ENCODE measurements around the gene C16orf82. TPM values are rescaled to one million over a fixed set of nuclear protein-coding genes. Genes with fewer than 3 reads are reported as not detected.
A peak's percentile ranks its signal among the peaks of the same experiment; 100 is the strongest.

The C16orf82 gene
- polyA plus RNA-seq, 1 donor from 2014 or later = not detected

- no peaks in the 10 kb centered on the region for H3K27me3 ChIP-seq (ENCODE audit: insufficient read depth, low read depth, low read length)
- no peak overlapping the region for H3K4me2 ChIP-seq (ENCODE audit: low read length)
- no peak overlapping the region for H3K27ac ChIP-seq (ENCODE audit: low read length)
- no peaks in the 10 kb centered on the region for H3K9me3 ChIP-seq (ENCODE audit: low read length)
- no peak overlapping the region for H2AFZ ChIP-seq (ENCODE audit: low read depth, low read length)
- H3K9me2 ChIP-seq (ENCODE audit: insufficient read depth, low read length) = no peaks in the 10 kb centered on the region
- peak overlapping the region; percentile 60 for H3K9ac ChIP-seq (ENCODE audit: low read length)
- no peaks in the 10 kb centered on the region for H3F3A ChIP-seq (ENCODE audit: insufficient read depth, low read length, poor library complexity, severe bottlenecking)
- TF ChIP-seq EZH2 (IDR thresholded peaks at IDR 0.05; ENCODE audit: borderline replicate concordance, insufficient read depth, low read length, poor library complexity, severe bottlenecking) = no peak
- TF ChIP-seq SMC3 (conservative IDR thresholded peaks at IDR 0.05; ENCODE audit: poor library complexity) = no peak
- no peak for TF ChIP-seq RAD21 (conservative IDR thresholded peaks at IDR 0.05)
- TF ChIP-seq REST (IDR thresholded peaks at IDR 0.05; ENCODE audit: borderline replicate concordance) = no peak
- TF ChIP-seq EP300 (conservative IDR thresholded peaks at IDR 0.05; ENCODE audit: poor library complexity, severe bottlenecking) = no peak
- no peak for TF ChIP-seq TAF1 (IDR thresholded peaks at IDR 0.05; ENCODE audit: low read depth)
- TF ChIP-seq MXI1 (conservative IDR thresholded peaks at IDR 0.05; ENCODE audit: poor library complexity, severe bottlenecking) = no peak
- TF ChIP-seq CTCF (IDR thresholded peaks at IDR 0.05; ENCODE audit: poor library complexity, severe bottlenecking) = no peak
- TF ChIP-seq POLR2AphosphoS5 (IDR thresholded peaks at IDR 0.05) = no peak
- no peaks in the 10 kb centered on the region for H3K79me2 ChIP-seq (replicated peaks; ENCODE audit: insufficient read depth, low read length)
- H3K4me3 ChIP-seq (ENCODE audit: low read length) = no peak overlapping the region
- H4K20me1 ChIP-seq (ENCODE audit: insufficient read depth) = no peaks in the 10 kb centered on the region
- H3K36me3 ChIP-seq (ENCODE audit: insufficient read depth, low read length) = no peaks in the 10 kb centered on the region
Observed at GRCh38 chr16:27110524-27110896, 43.8 kb downstream of the C16orf82 start.

- Histone ChIP-seq H3K27ac (ENCODE audit: low read length) (no peak overlapping the region), H2AFZ (ENCODE audit: low read depth, low read length) (no peak overlapping the region), H4K20me1 (ENCODE audit: insufficient read depth) (no peaks in the 10 kb centered on the region), H3K36me3 (ENCODE audit: insufficient read depth, low read length) (no peaks in the 10 kb centered on the region), H3K79me2 (replicated peaks; ENCODE audit: insufficient read depth, low read length) (no peaks in the 10 kb centered on the region), H3K9ac (ENCODE audit: low read length) (no peak overlapping the region), H3K27me3 (ENCODE audit: insufficient read depth, low read depth, low read length) (no peaks in the 10 kb centered on the region), H3K4me2 (ENCODE audit: low read length) (no peak overlapping the region), H3K9me2 (ENCODE audit: insufficient read depth, low read length) (no peaks in the 10 kb centered on the region), H3F3A (ENCODE audit: insufficient read depth, low read length, poor library complexity, severe bottlenecking) (no peaks in the 10 kb centered on the region), H3K9me3 (ENCODE audit: low read length) (no peaks in the 10 kb centered on the region), H3K4me3 (ENCODE audit: low read length) (no peak overlapping the region)
- TF ChIP-seq SMC3 (conservative IDR thresholded peaks at IDR 0.05; ENCODE audit: poor library complexity) (no peak), EZH2 (IDR thresholded peaks at IDR 0.05; ENCODE audit: borderline replicate concordance, insufficient read depth, low read length, poor library complexity, severe bottlenecking) (no peak), POLR2AphosphoS5 (IDR thresholded peaks at IDR 0.05) (no peak), EP300 (conservative IDR thresholded peaks at IDR 0.05; ENCODE audit: poor library complexity, severe bottlenecking) (no peak), CTCF (IDR thresholded peaks at IDR 0.05; ENCODE audit: poor library complexity, severe bottlenecking) (no peak), REST (IDR thresholded peaks at IDR 0.05; ENCODE audit: borderline replicate concordance) (no peak), RAD21 (conservative IDR thresholded peaks at IDR 0.05) (no peak), TAF1 (IDR thresholded peaks at IDR 0.05; ENCODE audit: low read depth) (no peak), MXI1 (conservative IDR thresholded peaks at IDR 0.05; ENCODE audit: poor library complexity, severe bottlenecking) (no peak)
Observed at GRCh38 chr16:27111486-27111885, 44.8 kb downstream of the C16orf82 start.

Measured in neural cell (in vitro differentiated cells).